Activated naive CD4-positive, alpha-beta T cell treated with anti-CD3 and anti-CD28 coated beads, Interleukin-2, amount 10 ng/mL, durations not matched to agents 7 days and 5 days (primary cell): ENCODE results near the gene PIK3R1.

Experiments used
- CTCF ChIA-PET: fragments of 350-600 bp; sonication (Branson Sonifier 250); formaldehyde crosslinking; loops from one replicate; lab custom pipeline; 2021; ENCODE audit warnings: antibody characterized with exemption; lab: Charles Lee
- DNase-seq: peaks from one replicate; pipeline ENCODE4 v3.0.0-alpha.2; 2020
- H3K27ac Mint-ChIP-seq: one replicate; pipeline ENCODE4 v1.8.0; 2021; ENCODE audit warnings: mild to moderate bottlenecking, moderate library complexity, mixed read lengths
- H3K27me3 Mint-ChIP-seq: one replicate; pipeline ENCODE4 v1.8.0; 2021; ENCODE audit warnings: mild to moderate bottlenecking, mixed read lengths
- H3K36me3 Mint-ChIP-seq: one replicate; pipeline ENCODE4 v1.8.0; 2021; ENCODE audit warnings: mixed read lengths
- H3K4me1 Mint-ChIP-seq: one replicate; pipeline ENCODE4 v1.8.0; 2021; ENCODE audit warnings: mixed read lengths
- H3K4me3 Mint-ChIP-seq: one replicate; pipeline ENCODE4 v1.8.0; 2021; ENCODE audit warnings: mild to moderate bottlenecking, moderate library complexity, mixed read lengths
- H3K9me3 Mint-ChIP-seq: one replicate; pipeline ENCODE4 v1.8.0; 2021; ENCODE audit warnings: mixed read lengths

PIK3R1 gene

GRCh38 chr5:68298479-68298878 lies 82.9 kb downstream of the PIK3R1 start:
- no peak overlapping the region for H3K27ac Mint-ChIP-seq
- no peak for DNase-seq
- CTCF ChIA-PET = interaction anchor here (0.6 to 1.2 kb wide), 2 partner anchors 8 to 12 kb away, joined by 3 read pairs; no protein-coding TSS in a partner anchor
- H3K27me3 Mint-ChIP-seq = no peaks in the 10 kb centered on the region
- peaks cover 3% of the 10 kb centered on the region for H3K4me1 Mint-ChIP-seq
- no peaks in the 10 kb centered on the region for H3K9me3 Mint-ChIP-seq
- no peak overlapping the region for H3K4me3 Mint-ChIP-seq
- peaks cover 63% of the 10 kb centered on the region for H3K36me3 Mint-ChIP-seq

- Mint-ChIP-seq H3K9me3 (no peaks in the 10 kb centered on the region), H3K27ac (no peak overlapping the region), H3K4me1 (peaks cover 3% of the 10 kb centered on the region), H3K27me3 (no peaks in the 10 kb centered on the region), H3K4me3 (no peak overlapping the region), H3K36me3 (peaks cover 58% of the 10 kb centered on the region)
- CTCF ChIA-PET = interaction anchor here (0.5 to 1.2 kb wide), 4 partner anchors 9 to 37 kb away, joined by 3 read pairs; no protein-coding TSS in a partner anchor
- no peak for DNase-seq
Observed at GRCh38 chr5:68299105-68299504, 83.5 kb downstream of the PIK3R1 start.

GRCh38 chr5:68299575-68299974 lies 84.0 kb downstream of the PIK3R1 start:
- H3K27me3 Mint-ChIP-seq = no peaks in the 10 kb centered on the region
- peaks cover 54% of the 10 kb centered on the region for H3K36me3 Mint-ChIP-seq
- H3K27ac Mint-ChIP-seq = no peak overlapping the region
- CTCF ChIA-PET = interaction anchor here (0.5 to 1.2 kb wide), 3 partner anchors 13 to 38 kb away, joined by 3 read pairs; no protein-coding TSS in a partner anchor
- DNase-seq = no peak
- peaks cover 3% of the 10 kb centered on the region for H3K4me1 Mint-ChIP-seq
- H3K4me3 Mint-ChIP-seq = no peak overlapping the region
- no peaks in the 10 kb centered on the region for H3K9me3 Mint-ChIP-seq

- peaks cover 3% of the 10 kb centered on the region for H3K27me3 Mint-ChIP-seq
- H3K27ac Mint-ChIP-seq = peak overlapping the region; percentile 6
- peaks cover 26% of the 10 kb centered on the region for H3K36me3 Mint-ChIP-seq
- CTCF ChIA-PET = interaction anchor here (2.8 kb wide), 1 partner anchor 16 kb away, joined by 16 read pairs; no protein-coding TSS in a partner anchor
- H3K9me3 Mint-ChIP-seq = no peaks in the 10 kb centered on the region
- peaks cover 3% of the 10 kb centered on the region for H3K4me1 Mint-ChIP-seq
- DNase-seq = no peak
- no peak overlapping the region for H3K4me3 Mint-ChIP-seq
Observed at GRCh38 chr5:68303038-68303738, 87.6 kb downstream of the PIK3R1 start.

GRCh38 chr5:68303754-68304420 lies 88.3 kb downstream of the PIK3R1 start:
- Mint-ChIP-seq H3K4me3 (no peak overlapping the region), H3K36me3 (peaks cover 23% of the 10 kb centered on the region), H3K9me3 (no peaks in the 10 kb centered on the region), H3K4me1 (peaks cover 3% of the 10 kb centered on the region), H3K27ac (no peak overlapping the region), H3K27me3 (peaks cover 3% of the 10 kb centered on the region)
- CTCF ChIA-PET = interaction anchor here (2.8 kb wide), 1 partner anchor 17 kb away, joined by 16 read pairs; no protein-coding TSS in a partner anchor
- no peak for DNase-seq

GRCh38 chr5:68304421-68305052 lies 89.0 kb downstream of the PIK3R1 start:
- DNase-seq = no peak
- Mint-ChIP-seq H3K4me1 (peaks cover 3% of the 10 kb centered on the region), H3K9me3 (no peaks in the 10 kb centered on the region), H3K4me3 (no peak overlapping the region), H3K36me3 (peaks cover 16% of the 10 kb centered on the region), H3K27ac (no peak overlapping the region), H3K27me3 (peaks cover 3% of the 10 kb centered on the region)
- CTCF ChIA-PET = no interaction called here

GRCh38 chr5:68305223-68305870 lies 89.8 kb downstream of the PIK3R1 start:
- peaks cover 12% of the 10 kb centered on the region for H3K36me3 Mint-ChIP-seq
- no peak overlapping the region for H3K27ac Mint-ChIP-seq
- peaks cover 3% of the 10 kb centered on the region for H3K4me1 Mint-ChIP-seq
- CTCF ChIA-PET = interaction anchor here (1.1 kb wide), 1 partner anchor 103 kb away, joined by 3 read pairs; no protein-coding TSS in a partner anchor
- no peaks in the 10 kb centered on the region for H3K9me3 Mint-ChIP-seq
- no peak for DNase-seq
- no peak overlapping the region for H3K4me3 Mint-ChIP-seq
- H3K27me3 Mint-ChIP-seq = peaks cover 9% of the 10 kb centered on the region

GRCh38 chr5:68306361-68307014 lies 90.9 kb downstream of the PIK3R1 start:
- Mint-ChIP-seq H3K27ac (no peak overlapping the region), H3K4me1 (peaks cover 3% of the 10 kb centered on the region), H3K4me3 (no peak overlapping the region), H3K36me3 (peaks cover 6% of the 10 kb centered on the region), H3K9me3 (no peaks in the 10 kb centered on the region), H3K27me3 (peaks cover 9% of the 10 kb centered on the region)
- DNase-seq = no peak
- CTCF ChIA-PET = no interaction called here

DNA sequence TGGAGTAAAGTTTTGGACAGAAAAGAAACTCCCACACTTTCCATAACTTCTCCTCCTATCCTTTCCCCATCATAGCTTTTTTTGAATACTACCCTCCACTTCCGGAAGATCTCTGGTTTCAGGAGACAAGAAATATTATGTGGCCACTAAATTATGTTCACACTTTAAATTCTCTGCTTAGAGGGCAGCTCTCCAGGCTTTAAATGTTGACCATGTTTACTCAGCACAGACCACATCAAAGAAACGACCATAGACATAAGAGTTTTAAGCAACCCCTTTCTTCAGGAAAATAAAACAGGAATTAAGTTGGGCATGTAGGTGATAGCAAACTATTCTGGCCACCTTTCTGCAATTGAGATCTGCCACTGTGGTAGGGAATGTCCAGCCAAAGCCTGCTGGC lies 97.8 kb downstream of the PIK3R1 start:
- no peak for DNase-seq
- Mint-ChIP-seq H3K27me3 (peaks cover 6% of the 10 kb centered on the region), H3K4me1 (peaks cover 14% of the 10 kb centered on the region), H3K9me3 (no peaks in the 10 kb centered on the region), H3K27ac (no peak overlapping the region), H3K36me3 (no peaks in the 10 kb centered on the region), H3K4me3 (no peak overlapping the region)
- CTCF ChIA-PET = interaction anchor here (1.6 kb wide), 1 partner anchor 149 kb away, joined by 8 read pairs; no protein-coding TSS in a partner anchor

DNA sequence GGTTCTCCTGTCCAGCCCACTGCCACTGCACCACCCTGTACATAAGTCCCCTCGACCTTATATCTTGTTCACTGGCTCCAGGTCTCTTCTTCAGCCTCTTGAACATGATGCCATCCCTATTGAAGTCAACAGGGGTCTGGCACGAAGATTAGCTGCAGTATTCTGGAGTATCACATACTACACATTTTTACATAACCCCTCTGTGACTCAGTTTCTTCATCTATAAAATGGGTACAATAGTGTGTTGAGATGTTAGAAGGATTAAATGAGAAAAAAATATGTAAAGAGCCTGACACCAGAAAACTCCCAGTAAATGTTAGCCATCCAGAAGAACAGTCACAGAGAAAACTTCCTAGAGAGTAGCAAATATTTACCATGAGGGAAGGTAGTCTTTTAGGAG lies 98.9 kb downstream of the PIK3R1 start:
- Mint-ChIP-seq H3K4me1 (peaks cover 14% of the 10 kb centered on the region), H3K36me3 (no peaks in the 10 kb centered on the region), H3K27ac (no peak overlapping the region), H3K27me3 (peaks cover 10% of the 10 kb centered on the region), H3K9me3 (no peaks in the 10 kb centered on the region), H3K4me3 (no peak overlapping the region)
- DNase-seq = no peak
- CTCF ChIA-PET = no interaction called here

DNA sequence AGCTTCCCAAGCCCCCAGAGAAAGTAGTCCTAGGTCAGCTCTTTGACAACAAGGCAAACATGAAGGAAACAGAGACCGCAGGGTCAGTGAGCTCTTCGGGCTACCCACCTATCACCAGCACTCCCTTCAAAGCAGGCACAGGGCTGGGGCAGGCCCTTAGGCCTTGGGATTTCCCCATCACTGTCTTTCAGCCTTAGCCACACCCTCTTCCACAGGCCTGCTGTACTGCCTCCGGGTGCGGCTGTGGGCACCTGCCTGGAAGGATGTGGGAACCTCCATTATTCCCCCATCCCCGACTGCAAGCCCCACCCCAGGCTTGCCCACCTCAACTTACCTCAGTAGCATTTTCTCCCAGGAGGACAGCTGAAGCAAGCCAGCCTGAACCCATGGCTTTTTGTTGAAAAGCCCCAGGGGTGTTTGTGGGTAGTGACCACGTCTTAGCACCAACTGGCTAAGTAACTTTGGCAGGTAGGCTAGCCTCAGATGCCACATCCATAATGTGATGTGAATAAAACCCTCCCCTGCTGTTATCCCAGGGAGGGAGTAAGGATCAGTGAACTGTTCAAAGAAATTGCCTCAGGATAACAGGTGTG lies 100.2 kb downstream of the PIK3R1 start:
- Mint-ChIP-seq H3K36me3 (no peaks in the 10 kb centered on the region), H3K4me1 (peaks cover 14% of the 10 kb centered on the region), H3K9me3 (no peaks in the 10 kb centered on the region), H3K27me3 (peaks cover 9% of the 10 kb centered on the region), H3K27ac (peak overlapping the region; percentile 31), H3K4me3 (no peak overlapping the region)
- peak; percentile 22 for DNase-seq
- CTCF ChIA-PET = interaction anchor here (0.7 kb wide), 1 partner anchor 709 kb away, joined by 3 read pairs; no protein-coding TSS in a partner anchor

DNA sequence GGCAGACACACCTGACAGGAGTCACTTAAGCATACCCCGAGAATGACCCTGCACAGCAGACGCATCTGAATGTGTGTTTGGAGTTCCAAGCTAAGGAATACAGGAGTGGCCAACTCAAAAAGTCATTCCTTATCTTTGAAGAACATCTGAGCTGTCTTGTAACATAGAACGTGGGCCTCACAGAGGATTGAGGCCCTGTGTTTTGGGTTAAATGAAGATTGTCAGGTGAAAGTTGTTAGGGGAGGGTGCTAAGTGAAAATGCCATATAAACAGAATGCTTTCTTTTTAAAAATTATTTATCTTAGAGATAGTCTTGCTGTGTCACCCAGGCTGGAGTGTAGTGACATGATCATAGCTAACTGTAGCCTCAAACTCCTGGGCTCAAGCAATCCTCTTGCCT lies 100.9 kb downstream of the PIK3R1 start:
- no peak overlapping the region for H3K4me3 Mint-ChIP-seq
- H3K9me3 Mint-ChIP-seq = no peaks in the 10 kb centered on the region
- peaks cover 16% of the 10 kb centered on the region for H3K27me3 Mint-ChIP-seq
- H3K4me1 Mint-ChIP-seq = peaks cover 14% of the 10 kb centered on the region
- no peak for DNase-seq
- H3K36me3 Mint-ChIP-seq = no peaks in the 10 kb centered on the region
- H3K27ac Mint-ChIP-seq = no peak overlapping the region
- CTCF ChIA-PET = interaction anchor here (0.7 kb wide), 1 partner anchor 710 kb away, joined by 3 read pairs; no protein-coding TSS in a partner anchor

GRCh38 chr5:68317646-68318045 lies 102.1 kb downstream of the PIK3R1 start:
- H3K27ac Mint-ChIP-seq = no peak overlapping the region
- CTCF ChIA-PET = interaction anchor here (0.7 kb wide), 1 partner anchor 597 kb away, joined by 3 read pairs; no protein-coding TSS in a partner anchor

More at GRCh38 chr5:68317646-68318045, 102.1 kb downstream of the PIK3R1 start:
- H3K4me3 Mint-ChIP-seq = no peak overlapping the region
- H3K9me3 Mint-ChIP-seq = no peaks in the 10 kb centered on the region
- peaks cover 16% of the 10 kb centered on the region for H3K27me3 Mint-ChIP-seq
- H3K4me1 Mint-ChIP-seq = peaks cover 14% of the 10 kb centered on the region
- no peaks in the 10 kb centered on the region for H3K36me3 Mint-ChIP-seq
- no peak for DNase-seq
